GM12864 (cell line): ENCODE data around the gene SCNN1A.

Experiments
- DNase-seq: peaks from one replicate; pipeline ENCODE4 v3.0.0-alpha.2; 2011; ENCODE audit warnings: low read depth
- H3K4me3 ChIP-seq: 2 replicates; pipeline ENCODE4 v1.5.1; 2011; ENCODE audit warnings: mild to moderate bottlenecking, low read depth, low read length, control low read depth
- TF ChIP-seq, protein P1 (sequence below): IDR thresholded peaks from 2 replicates; pipeline ENCODE4 v1.5.1; 2011; ENCODE audit warnings: low read depth, mild to moderate bottlenecking, moderate library complexity, low read length, control low read depth, inconsistent platforms; ENCODE audit errors: missing control alignments

Gene SCNN1A

DNA sequence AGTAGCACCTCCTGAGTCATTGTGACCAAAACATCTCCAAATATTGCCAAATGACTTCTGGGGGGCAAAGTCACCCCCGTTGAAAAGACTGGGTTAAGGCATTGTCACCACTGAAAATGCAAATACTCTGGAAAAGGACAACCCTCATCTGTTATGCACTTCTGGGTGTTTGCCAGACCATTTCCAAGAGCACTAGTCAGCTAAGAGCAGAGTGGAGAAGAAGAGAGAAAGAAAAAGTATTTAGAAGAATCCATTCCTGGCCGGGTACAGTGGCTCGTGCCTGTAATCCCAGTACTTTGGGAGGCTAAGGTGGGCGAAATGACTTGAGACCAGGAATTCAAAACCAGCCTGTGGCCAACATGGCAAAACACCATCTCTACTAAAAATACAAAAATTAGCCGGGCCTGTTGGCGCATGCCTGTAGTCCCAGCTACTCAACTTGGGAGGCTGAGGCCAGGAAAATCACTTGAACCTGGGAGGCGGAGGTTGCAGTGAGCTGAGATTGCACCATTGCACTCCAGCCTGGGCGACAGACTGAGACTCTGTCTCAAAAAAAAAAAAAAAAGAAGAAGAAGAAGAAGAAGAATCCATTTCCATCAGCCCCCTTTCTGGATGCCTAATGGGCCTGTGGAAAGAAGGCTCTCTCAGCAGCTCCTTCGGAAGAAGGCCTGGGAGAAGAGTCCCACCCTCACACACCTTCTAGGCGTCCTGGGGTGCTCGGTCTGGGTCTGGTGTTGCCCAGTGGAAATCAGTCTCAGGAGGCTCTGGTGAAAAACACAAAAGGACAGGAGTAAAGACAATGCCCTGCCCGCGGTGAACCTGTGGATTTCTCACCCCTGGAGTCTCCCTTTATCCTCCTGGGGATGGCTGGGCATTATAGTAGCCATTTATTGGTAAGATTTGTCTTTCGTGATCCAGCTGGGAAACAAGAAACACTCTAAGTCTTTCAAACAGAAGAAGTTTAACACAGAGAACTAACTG is 5.1 kb upstream of the SCNN1A start:
- TF ChIP-seq, protein P1, sequence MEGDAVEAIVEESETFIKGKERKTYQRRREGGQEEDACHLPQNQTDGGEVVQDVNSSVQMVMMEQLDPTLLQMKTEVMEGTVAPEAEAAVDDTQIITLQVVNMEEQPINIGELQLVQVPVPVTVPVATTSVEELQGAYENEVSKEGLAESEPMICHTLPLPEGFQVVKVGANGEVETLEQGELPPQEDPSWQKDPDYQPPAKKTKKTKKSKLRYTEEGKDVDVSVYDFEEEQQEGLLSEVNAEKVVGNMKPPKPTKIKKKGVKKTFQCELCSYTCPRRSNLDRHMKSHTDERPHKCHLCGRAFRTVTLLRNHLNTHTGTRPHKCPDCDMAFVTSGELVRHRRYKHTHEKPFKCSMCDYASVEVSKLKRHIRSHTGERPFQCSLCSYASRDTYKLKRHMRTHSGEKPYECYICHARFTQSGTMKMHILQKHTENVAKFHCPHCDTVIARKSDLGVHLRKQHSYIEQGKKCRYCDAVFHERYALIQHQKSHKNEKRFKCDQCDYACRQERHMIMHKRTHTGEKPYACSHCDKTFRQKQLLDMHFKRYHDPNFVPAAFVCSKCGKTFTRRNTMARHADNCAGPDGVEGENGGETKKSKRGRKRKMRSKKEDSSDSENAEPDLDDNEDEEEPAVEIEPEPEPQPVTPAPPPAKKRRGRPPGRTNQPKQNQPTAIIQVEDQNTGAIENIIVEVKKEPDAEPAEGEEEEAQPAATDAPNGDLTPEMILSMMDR: no peak
- H3K4me3 ChIP-seq: no peak overlapping the region
- no peak for DNase-seq

DNA sequence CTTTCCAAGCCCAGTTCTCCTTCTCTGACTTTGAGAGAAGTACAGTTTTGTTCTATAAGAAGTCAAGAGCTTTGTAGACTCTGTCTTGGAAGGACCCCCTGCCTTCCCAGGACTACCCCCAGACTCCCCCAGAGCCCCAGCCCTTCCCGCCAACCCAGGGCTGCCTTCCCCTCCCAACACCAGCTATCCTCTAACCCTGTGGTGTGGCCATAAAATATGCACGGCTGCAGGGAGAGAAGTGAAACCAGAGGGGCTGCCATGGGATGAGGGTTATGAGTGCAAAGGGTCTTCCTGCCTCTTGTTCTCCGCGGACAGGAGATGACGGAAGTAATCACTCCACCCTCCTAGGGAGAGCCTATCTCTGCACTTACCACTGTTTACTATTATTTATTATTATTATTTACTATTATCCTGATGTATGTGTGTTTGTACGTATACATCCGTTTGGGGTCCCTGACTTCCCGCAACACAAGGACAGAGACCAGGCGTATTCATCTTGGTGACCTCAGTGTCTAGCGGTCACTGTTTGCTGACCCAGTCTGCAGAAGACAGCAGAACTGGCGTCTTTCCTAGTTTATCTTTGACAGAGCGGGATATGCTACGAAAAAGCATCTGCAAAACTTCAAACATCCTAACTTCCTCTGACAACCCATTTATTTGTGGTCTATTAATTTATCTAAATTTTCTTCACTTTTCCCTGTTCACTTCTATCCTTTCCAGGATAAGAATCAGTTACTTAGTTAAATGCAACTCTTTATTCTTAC is 3.5 kb upstream of the SCNN1A start:
- TF ChIP-seq, protein P1: no peak
- H3K4me3 ChIP-seq: no peak overlapping the region
- DNase-seq: no peak

DNA sequence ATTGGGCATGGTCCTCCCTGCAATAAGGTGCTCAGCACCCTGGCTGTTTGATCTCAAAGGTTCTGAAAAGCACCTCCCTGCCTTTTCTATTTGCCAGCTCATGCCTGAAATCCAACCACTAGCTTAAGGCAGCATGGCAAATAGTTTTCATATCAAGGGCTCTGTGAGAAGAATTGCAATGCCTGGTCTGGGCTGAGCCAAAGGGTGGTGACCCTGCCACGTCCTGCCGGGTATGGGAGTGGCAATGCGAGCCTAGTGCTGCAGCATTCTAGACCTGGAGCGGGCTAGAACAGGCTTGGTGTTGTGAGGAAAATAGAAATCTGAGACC is 2.3 kb upstream of the SCNN1A start:
- no peak for DNase-seq

DNA sequence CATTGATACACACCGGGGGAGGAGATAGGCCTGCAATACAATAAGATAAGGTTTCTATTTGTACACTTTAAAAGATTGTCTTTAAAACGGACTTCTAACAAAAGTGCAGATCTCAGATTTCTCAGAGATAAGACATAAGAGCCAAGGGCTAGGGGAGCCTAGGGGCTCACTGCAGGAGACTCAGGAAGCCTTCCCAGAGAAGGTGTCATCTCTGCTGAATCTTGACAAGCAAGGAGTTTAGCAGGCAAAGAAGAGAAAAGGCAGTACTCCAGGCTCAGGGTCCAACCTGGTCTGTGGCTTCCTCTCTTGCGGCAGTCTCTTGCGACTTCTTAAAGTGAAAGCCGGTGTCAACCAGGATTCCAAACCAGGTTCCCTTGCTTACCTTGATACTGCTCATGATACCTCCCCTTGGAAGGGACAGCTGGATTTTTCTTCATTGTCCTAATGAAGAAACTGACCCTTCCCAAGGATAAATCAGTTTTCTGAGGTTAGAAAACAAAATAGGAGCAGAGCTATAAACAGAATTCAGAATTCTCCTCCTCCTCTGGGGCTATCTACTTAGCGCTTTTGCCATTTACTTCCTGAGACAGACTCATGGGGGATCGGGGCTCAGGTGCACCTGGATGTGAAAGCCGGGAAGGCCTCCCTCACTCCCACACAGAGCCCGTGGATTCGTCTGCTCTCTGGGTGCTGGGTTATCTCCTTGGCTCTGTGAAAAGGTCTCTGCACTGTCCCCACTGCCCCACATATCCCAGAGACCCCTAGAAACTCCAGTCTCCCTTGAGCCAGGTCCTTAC is 1.7 kb upstream of the SCNN1A start:
- TF ChIP-seq, protein P1: no peak
- H3K4me3 ChIP-seq: no peak overlapping the region
- DNase-seq: no peak

More for the DNA sequence above, 2.3 kb upstream of the SCNN1A start:
- no peak overlapping the region for H3K4me3 ChIP-seq
- TF ChIP-seq, protein P1: no peak

DNA sequence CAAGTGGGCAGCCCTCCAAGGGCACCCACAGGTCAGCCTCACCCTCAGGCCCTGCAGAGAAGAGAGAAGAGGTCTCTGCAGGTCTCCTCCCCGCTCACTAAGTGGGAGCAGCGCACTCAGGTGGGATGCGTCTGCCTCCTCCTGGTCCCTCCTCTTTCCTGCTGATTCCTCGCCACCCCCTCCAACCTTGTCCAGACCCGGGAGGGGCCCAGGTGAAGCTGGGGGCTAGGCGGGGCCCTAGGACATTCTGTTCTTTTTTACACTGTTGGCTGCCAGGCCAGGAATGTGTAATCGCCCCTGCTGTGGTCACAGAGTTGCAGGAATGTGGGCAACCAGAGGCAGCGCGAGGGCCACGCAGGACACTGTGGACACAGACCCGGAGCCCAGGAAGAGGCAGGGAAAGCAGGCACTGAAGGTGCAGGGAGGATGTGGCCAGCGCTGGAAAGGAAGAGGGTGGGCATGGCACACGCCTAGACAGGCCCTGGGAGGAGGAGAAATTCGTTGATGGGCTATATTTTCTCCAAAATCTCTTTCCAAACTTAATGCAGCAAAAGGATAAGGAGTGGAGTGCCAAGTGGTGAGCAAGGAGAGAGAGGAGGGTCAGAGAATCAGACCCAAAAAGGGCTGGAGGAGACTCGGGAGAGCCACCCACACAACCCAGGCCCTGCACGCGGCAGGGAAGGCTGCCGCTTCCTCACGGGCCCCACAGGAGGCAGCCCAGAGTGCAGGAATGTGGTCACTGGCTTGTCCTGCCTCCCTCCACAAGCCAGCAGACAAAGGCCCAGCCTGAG is 911 bp upstream of the SCNN1A start:
- TF ChIP-seq, protein P1: no peak
- no peak for DNase-seq
- no peak overlapping the region for H3K4me3 ChIP-seq

DNA sequence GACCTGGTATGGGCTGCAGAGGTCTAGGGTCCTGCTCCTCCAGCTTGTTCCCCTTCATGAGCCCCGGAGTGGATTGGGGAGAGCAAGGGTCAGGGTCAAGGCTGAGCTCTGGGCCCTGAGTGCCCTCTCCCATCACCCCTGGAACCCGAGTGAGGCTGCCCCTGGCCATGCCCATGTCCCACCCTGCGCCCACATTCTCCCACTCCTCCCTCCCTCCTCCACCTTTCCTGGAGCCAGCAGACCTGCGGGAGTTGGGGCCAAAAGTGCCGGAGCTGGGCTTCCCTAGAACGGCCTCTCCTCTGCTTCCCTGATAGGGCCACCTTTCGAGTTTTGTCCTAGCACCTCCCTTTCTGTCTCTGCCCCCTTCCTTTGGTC is 590 bp downstream of the SCNN1A start:
- TF ChIP-seq, protein P1: no peak
- H3K4me3 ChIP-seq: no peak overlapping the region
- no peak for DNase-seq
